ENCODE results near the gene ZBTB47.

ZBTB47 gene

DNA sequence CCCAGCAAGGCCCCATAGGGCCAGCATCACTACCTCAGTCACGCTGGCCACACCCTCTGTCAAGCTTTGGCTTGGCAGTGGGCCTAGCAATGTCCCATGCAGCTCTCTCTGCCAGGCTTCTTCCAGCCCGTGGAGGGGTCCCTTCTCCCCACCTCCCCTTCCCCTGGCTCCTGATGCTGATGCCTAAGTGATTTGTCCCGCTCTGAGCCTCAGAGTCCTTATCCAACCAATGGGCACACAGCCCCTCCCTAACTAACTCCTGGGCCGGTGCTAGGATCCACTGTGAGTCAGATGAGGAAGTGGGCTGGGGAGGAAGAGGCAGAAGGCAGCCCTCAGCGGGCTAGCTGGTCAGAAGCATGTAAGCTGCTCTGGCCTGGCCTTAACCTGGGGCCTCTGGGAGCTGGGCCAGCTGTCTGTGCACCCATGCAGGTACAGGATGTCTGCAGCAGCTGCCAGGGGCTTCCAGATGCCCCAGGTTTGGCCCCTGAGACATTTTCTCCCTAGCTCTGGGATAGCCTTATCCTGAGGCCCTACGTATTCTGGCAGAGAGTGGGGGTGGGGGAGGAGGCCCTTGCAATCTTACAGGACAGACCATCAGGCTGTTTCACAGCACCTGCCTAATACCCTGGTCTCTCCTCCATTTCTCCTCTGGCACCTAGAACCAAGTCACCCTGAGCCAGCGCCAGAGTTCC lies 740 bp upstream of the ZBTB47 start:
- no peak for DNase-seq (ENCODE audit: extremely low read depth in 1 of 2, low read depth in 1 of 2)

DNA sequence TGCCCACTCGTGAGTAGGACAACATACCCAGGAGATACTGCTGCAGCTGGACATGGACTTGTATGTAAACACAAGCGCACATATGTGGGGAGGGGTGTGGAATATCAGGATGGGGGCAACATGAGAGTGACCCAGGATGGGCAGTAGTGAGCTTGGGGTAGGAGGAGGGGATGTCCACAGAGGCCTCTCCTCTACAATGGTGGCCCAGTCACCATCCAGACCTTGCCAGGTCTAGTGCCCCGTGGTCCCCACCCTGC lies 266 bp upstream of the ZBTB47 start:
- no peak for DNase-seq (ENCODE audit: extremely low read depth in 1 of 2, low read depth in 1 of 2)

DNA sequence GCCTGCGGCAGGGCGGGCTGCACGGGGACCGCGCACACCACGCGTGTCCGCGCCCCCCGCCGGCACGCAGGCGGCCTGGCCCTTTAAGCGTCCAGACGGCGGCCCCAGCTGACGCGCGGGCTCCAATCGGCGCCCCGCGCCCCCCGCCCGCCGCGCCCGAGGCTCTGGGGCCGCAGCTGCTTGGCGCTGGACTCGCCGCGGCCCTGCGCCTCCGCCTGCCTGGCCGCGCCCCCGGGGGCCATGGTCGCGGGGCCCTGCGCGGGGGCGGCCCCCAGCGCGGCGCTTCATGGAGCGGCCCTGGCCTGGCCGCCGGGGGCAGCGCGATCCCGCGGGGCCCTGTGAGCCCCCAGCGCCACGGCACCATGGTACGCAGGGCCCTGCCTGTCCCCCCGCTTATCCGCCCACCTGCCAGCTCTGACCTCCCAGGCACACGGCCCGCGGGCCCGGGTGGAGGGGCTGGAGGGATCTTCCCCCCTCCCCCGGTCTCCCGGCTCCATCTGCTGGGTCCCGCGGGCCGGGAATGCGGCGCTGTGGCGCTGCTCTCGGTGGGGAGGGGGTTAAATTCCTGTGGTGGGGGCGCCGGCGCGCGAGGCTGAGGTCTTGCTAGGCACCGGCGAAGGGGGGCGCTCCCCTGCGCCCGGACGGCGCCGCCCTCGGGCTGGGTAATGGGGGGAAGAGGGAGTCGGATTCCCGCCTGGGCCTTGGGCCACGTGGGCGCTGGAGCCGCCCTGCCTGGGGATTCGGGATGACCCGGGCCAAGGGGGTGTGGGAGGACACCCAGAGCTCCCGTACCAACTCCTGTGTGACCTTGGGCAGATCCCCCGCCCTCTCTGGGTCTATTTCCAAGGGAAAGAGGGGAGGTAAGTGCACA lies 1.1 kb downstream of the ZBTB47 start:
- DNase-seq (ENCODE audit: extremely low read depth in 1 of 2, low read depth in 1 of 2): no peak

DNA sequence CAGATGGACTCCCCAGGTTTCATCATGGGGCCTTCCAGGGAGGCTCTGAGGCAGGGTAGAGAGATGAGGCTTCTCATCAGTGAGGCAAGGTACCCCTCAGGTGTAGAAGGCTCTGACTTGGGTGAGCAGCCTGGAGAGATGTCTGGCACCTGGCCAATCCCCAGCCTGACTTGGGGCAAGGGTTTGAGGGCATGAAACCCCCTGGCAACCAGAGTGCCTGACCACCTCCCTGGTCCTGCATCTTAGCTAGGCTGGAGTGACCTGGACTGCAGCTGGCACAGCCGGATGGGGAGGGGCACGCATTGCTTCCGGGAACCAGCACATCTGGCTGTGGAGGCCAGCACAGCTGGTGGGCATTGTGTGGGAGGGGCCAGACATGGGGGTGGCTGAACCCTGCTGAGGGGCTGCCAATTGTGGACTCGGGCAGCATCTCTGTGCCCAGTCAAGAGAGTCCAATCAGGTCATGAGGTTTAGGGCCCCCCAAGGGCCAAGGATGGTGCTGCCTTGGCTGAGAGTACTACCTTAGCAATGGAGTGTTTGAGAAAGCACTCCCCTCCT lies 1.9 kb downstream of the ZBTB47 start:
- no peak for DNase-seq (ENCODE audit: extremely low read depth in 1 of 2, low read depth in 1 of 2)

DNA sequence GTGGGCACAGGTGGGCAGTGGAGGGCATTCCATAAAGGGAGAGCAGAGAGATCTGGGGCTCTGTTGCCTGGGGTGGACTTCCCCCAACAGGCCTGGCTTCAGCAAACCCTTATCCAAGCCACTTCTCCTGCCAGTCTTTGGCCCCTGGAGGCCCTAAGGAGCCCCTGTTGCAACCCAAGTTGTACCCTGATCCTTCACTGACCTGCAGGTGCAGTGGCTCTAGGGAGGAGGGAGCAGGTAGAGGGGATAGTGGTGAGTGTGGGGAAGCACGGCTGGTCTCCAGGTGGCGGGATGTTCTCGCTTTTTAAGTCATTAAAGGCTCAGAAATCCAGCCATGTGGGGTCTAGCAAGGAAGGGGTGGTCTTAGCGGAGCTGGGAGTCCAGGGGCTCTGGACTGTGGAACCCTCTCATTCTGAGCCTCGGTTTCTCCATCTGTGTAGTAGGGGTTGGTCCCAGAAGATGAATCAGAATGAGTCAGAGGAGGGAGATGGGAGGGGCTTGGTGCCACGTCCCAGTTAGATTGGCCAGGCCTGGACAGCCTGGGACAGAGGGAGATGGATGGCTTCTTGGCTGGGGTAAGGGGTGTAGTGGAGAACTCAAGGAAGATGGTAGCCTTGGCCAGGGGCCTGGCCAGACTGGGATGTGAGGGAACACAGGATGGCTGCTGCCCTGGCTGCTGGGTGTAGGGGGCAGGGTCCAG lies 2.6 kb downstream of the ZBTB47 start:
- DNase-seq (ENCODE audit: extremely low read depth in 1 of 2, low read depth in 1 of 2): no peak

DNA sequence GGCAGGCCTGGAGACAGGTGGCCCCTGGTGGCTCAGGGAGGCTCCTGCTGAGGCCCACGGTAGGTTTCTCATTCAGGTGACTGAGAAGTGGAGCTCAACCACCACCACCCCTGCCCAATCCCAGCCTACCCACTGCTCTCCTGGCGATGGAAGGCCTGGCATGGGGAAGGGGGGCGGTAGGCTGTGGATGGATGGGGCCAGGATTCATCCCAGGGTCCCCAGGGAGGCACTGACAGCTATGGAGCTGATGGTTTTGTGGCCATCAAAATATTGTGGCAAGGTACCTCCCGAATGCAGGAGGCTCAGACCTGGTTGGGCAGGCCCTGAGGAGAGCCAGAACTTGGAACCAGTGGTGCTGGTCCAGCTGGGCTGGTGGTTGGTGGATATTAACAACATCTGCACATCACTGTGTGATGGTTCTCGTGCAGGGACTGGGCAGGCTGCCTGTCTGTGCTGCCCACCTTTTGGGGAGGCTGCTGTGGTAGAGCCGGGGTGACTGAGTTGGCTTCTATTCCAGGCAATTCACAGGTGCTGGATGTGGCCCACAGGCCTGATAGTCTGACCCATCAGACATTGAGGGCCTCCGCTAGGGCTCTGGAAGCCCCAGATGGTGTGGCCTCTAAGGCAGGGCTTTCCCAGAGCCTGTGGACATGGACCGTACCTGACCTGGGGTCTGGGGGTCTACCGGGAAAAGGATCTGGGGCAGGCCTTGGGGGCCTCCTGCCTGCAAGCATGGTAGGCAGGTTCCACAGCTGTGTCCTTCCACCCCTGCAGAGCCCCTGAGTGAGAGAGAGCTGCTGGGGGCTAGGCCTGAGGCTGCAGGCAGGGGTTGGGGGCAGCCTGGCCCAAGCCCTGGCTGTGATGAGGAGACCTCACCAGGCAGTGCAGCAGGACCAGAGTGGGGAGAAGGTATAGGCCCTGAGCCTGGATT lies 3.4 kb downstream of the ZBTB47 start:
- DNase-seq (ENCODE audit: extremely low read depth in 1 of 2, low read depth in 1 of 2): no peak

DNA sequence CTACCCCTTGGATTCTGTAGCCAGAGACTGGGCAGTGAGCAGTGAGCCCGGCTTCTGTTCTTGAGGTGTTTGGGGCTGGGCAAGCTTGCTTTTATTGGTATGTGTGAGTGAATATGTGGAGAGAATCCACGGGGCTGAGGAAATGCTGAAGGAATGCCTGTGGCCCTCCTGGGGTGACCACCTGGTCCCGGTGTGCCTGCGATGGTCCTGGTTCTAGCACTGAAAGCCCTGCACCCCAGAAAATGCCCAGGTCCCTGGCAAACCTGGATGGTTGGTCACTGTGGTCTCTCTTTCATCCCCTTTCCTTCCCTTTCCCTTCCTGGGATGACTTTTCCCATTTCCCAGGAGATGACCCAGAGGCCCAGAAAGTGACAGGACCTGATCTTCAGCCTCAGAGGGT lies 4.2 kb downstream of the ZBTB47 start:
- no peak for DNase-seq (ENCODE audit: extremely low read depth in 1 of 2, low read depth in 1 of 2)

DNA sequence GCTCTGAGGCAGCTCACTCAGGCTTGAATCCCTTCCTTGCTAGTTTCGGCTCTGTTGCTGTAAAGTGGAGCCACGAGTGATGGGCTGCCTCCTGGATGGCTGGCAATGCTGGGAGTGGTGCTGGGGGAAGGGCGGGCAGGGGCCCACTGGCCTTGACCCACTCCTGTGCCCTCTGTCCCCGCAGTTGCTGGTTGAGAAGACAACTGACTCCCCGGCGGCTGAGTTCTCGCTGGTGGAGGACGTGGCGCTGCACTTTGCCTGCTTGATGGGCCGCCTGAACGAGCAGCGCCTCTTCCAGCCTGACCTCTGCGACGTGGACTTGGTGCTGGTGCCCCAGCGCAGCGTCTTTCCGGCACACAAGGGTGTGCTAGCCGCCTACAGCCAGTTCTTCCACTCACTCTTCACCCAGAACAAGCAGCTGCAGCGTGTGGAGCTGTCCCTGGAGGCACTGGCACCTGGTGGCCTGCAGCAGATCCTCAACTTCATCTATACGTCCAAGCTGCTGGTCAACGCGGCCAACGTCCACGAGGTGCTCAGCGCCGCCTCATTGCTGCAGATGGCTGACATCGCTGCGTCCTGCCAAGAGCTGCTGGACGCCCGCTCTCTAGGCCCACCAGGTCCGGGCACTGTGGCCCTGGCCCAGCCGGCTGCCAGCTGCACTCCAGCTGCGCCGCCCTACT lies 4.7 kb downstream of the ZBTB47 start:
- DNase-seq (ENCODE audit: extremely low read depth in 1 of 2, low read depth in 1 of 2): no peak

DNA sequence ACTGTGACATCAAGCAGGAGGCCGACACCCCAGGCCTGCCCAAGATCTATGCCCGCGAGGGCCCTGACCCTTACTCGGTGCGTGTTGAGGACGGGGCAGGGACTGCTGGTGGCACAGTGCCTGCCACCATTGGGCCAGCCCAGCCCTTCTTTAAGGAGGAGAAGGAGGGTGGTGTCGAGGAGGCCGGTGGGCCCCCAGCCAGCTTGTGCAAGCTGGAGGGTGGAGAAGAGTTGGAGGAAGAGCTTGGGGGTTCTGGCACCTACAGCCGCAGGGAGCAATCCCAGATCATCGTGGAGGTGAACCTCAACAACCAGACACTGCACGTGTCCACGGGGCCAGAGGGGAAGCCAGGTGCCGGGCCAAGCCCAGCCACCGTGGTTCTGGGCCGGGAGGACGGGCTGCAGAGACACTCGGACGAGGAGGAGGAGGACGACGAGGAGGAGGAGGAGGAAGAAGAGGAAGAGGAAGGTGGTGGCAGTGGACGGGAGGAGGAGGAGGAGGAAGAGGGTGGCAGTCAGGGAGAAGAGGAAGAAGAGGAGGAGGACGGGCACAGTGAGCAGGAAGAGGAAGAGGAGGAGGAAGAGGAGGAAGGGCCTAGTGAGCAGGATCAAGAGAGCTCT lies 5.4 kb downstream of the ZBTB47 start:
- DNase-seq (ENCODE audit: extremely low read depth in 1 of 2, low read depth in 1 of 2): no peak

DNA sequence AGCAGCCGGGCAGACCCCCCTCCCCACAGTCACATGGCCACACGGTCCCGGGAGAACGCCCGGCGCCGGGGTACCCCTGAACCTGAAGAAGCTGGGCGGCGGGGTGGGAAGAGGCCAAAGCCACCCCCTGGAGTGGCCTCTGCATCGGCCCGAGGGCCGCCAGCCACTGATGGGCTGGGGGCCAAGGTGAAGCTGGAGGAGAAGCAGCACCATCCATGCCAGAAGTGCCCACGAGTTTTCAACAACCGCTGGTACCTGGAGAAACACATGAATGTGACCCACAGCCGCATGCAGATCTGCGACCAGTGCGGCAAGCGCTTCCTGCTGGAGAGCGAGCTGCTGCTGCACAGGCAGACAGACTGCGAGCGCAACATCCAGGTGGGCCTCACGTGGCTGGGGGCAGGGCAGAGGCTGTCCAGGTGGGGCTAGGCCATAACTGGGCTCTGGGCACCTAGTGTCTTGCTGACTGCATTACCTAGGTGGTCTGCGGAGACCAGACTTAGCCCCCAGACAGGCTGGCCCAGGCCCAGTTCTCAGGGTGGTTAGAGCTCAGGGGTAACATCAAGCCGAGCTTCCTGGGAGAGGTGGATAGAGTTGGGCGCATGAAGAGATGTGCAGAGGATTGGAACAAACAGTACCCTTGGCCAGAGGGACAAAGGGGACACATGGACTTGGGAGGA lies 6.1 kb downstream of the ZBTB47 start:
- no peak for DNase-seq (ENCODE audit: extremely low read depth in 1 of 2, low read depth in 1 of 2)

DNA sequence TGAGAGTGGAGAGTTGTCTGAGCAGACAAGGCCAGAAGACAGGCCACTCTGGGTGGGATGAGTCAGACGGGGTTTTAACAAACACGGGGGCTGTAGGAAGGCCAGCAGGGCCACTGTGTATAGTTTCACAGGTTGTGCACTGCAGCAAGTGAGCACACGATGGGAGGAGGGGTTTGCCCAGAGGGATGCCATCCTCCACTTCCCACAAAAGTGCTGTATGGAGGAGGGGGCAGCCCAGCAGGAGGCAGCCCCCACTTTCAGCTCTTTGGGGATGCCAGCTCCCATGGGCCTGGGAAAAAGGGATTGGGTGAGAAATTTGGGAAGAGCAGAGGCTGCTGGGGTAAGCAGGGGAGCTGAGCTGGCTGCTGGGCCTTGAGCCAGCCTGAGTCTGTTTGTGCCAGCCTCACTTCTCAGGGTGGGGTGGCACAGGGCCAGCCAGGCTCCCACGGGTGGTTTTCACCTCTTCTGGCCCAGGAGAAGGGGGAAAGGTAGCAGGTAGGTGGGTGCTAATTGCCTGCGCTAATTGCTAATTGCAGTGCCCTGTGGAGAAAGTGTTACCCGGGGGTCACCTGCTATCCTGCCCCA lies 6.7 kb downstream of the ZBTB47 start:
- DNase-seq (ENCODE audit: extremely low read depth in 1 of 2, low read depth in 1 of 2): no peak

DNA sequence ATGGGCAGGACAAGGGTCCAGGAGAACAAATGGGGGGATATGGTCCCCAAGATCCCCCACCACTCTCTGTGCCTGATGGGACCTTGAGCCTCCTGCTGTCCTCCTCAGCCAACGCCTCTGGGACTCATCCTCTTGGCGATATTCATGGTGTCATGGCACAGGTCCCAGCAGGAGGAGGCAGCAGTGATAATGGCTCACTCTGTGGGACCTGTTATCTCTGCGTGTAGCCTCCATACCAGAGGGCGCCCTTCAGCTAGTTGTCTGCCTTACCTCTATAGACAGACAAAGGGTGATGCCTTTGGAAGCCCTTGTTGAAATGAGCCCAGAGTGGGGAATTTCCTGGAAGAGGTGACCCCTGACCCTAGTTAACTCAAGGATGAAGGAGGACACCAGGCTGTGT lies 7.4 kb downstream of the ZBTB47 start:
- no peak for DNase-seq (ENCODE audit: extremely low read depth in 1 of 2, low read depth in 1 of 2)

DNA sequence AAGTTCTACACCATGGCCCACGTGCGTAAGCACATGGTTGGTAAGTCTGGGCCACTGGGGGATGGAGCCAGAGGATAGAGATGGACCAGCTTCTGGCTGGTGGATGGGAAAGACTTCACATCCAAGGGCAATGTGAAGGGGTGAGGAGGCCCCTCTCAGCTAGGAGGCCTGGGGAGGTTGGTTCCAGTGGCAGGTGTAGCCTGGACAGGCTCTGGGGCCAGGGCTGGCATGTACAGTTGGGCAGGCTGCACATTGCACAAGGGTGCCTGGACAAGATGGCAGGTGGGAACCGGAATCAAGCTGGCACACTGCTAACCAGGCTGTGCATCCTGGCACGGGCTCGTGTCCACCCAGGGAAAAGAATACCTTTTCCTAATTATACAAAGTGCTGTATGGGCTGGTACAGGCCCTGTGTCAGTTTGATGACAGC lies 8.1 kb downstream of the ZBTB47 start:
- no peak for DNase-seq (ENCODE audit: extremely low read depth in 1 of 2, low read depth in 1 of 2)

DNA sequence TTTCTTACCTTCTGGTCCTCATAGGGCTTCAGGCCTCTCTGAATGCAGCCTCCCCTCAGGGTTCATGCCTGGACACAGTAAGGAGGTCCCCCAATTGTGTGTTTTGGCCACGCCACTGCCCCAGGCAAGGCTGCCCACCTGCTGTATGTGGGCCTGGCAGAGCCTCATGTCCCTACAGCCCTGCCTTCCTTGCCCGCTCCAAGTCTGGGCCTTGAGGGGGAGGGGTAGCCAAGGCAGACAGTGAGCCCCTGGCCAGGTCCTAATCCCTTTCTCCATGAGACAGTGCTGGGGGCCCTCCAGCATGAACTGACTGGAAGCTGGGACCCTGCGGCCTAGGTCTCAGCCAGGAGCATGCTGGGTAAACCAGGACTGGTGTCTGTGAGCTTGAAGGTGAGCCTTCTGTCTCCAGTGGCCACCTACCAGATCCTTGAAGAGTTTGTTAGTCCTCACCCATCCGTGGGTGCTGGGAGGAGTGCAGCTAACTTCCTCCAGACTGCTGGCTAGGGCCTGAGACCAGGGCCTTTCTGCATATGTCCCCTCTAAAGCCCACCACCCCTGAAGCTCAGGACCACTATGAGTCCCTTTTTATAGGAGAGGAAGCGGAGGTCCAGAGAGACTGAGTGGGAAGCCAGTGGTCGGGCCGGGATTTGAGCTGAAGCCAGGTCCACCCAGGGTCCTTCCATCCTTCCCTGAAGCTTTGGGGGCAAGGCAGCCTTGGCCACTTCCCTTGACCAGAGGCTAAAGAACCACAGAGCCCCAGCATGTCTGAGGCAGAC lies 8.7 kb downstream of the ZBTB47 start:
- DNase-seq (ENCODE audit: extremely low read depth in 1 of 2, low read depth in 1 of 2): no peak

DNA sequence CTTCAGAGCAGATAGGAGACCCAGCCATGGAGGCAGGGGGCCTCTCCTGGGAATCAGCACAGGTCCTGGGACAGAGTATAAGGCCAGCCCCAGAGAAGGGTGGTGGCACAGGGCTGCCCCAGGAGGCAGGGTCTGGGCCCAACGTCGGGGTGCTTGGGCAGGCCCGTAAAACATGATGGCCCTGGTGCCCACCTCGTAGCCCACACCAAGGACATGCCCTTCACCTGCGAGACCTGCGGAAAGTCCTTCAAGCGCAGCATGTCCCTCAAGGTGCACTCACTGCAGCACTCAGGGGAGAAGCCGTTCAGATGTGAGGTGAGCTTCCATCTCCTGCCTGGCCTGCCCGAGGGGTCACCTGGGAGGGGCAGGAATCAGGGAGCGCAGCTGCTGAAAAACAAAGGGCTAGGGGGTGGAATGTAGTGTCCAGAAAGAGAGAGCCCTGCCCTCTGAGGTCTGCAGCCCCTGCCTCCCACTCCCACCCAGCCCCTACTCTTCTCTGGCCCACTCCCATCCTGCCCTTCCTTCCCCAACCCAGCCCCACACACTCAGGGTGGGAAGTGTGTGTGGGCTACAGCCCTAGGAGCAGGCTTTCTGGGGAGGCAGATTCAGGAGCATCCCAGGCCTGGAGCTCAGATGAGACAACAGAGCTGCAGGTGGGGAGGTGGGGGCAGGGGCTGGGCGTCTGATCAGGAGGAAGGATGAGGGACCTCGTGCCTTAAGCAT lies 9.5 kb downstream of the ZBTB47 start:
- no peak for DNase-seq (ENCODE audit: extremely low read depth in 1 of 2, low read depth in 1 of 2)

DNA sequence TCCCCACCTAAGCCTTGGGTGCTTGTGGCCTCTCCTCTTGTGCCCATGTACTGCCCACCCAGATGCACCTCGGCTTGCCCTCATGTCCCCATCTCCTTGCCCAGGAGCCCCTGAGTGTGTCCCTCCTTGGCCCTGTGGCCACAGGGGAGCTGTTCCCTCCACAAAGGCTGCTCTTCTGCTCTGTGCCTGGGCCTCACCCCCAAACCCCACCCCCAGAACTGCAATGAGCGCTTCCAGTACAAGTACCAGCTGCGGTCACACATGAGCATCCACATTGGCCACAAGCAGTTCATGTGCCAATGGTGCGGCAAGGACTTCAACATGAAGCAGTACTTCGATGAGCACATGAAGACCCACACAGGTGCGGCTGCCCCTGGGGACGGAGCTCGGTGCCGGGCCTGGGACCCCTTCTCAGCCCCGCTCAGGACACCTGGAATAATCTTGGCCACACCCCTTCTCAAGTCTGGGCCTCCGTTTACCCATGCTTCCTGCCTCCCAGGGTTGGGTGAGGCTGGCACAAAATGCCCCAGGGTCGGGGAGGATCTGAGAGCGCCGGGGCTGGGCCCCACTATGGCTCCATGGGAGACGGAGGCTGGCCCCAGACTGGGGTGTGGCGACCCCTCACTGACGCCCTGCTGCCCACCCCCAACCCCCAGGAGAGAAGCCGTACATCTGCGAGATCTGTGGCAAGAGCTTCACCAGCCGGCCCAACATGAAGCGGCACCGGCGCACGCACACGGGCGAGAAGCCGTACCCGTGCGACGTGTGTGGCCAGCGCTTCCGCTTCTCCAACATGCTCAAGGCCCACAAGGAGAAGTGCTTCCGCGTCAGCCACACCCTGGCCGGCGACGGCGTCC lies 10.3 kb downstream of the ZBTB47 start:
- DNase-seq (ENCODE audit: extremely low read depth in 1 of 2, low read depth in 1 of 2): no peak
